GM21528 (cell line): ENCODE data around the gene GALNT18.

ENCODE experiments used
- ATAC-seq: cut with Tn5 transposase; IDR thresholded peaks from one replicate; pipeline ENCODE4 v1.9.1; 2021; ENCODE audit warnings: mild to moderate bottlenecking, moderate library complexity; ENCODE audit not compliant: unreplicated experiment, low FRiP score

GALNT18 gene

DNA sequence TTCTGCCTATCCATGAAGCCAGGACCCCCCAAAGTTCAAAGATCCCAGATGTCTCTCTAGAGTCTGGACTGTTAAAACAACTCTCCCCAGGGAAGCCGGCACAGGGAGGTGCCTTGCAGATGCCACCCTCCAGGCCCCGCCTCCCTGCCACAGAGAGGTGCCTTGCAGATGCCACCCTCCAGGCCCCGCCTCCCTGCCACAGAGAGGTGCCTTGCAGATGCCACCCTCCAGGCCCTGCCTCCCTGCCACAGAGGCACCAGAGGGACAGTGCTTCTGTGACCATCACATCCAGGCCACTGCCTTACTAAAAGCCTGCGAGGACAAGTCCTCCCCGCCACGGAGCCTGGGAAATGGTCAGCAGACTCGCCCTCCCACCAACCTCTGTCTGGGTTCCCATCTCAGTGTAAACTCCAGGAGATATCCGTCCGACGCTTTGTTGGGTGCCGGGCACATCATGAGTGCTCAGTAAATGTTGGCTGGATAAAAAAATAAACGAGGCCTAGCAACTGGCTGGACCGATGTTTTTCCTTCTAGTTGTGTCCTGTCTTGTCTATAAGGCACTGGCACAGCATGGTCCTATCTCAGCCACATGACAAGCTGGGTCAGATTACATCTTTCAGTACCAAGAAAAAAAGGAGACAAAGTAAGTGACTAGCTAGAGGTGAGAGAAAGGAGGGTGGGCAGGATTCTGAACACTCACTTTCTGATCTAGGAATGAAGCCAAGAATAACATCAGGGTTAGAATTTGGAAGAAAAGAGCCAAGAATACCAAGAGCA lies 177.6 kb downstream of the GALNT18 start:
- no peak for ATAC-seq

- no peak for ATAC-seq
Measured at GRCh38 chr11:11442791-11443190, 179.0 kb downstream of the GALNT18 start.

DNA sequence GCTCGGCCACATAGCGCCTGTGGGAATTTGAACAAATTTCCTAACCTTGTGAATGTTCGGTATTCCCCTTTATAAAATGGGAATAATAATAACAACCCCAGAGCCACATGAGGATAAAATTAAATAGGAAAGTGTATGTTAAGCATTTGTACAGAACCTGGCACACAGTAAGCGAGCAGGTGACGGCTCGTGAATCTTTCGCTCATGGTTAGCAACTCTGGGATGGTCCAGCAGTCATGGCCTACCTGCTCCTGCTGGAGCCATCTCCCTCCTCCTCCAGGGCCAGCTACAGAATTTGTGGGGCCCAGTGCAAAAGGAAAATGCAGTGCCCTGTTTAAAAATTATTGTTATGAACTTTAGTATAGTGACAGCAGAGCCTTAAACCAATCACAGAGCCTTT lies 180.3 kb downstream of the GALNT18 start:
- no peak for ATAC-seq

- no peak for ATAC-seq
Measured at GRCh38 chr11:11441091-11441490, 180.7 kb downstream of the GALNT18 start.

DNA sequence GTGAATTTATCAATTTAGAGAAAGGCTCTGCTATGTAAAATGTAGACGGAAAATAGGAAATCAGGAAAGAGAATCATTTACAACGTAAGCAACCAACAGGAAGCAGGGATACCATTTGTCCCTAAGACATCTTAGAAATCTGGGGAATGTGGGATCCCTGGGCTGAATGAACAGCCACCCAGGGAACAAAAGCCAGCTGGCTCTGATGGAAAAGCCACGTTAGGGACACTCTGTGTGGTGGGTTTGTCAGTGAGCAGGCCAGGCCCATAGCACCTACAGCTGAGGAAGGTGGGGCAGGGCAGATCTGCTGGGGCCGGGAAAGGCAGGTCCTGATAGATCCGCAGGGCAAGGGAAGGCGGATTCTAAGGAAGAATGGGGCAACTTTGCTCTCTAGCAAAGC lies 181.7 kb downstream of the GALNT18 start:
- ATAC-seq: no peak

DNA sequence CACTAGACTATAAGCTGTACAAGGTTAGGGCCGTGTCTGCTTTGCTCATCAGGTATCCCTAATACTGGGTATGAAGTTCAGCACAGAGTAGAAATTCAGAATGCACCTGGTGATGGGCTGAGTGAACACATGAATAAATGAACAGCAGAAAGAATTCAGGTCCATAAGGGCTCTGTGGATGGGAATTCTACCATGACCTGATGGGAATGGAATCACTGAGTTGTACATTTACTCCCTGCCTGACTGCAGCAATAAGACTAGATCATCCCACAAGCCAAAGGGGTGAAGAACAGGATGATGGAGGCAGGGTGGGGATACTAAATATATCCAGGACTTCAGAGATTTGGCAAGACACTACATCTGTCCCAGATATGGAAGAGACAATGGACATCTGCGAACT lies 182.2 kb downstream of the GALNT18 start:
- ATAC-seq: no peak

DNA sequence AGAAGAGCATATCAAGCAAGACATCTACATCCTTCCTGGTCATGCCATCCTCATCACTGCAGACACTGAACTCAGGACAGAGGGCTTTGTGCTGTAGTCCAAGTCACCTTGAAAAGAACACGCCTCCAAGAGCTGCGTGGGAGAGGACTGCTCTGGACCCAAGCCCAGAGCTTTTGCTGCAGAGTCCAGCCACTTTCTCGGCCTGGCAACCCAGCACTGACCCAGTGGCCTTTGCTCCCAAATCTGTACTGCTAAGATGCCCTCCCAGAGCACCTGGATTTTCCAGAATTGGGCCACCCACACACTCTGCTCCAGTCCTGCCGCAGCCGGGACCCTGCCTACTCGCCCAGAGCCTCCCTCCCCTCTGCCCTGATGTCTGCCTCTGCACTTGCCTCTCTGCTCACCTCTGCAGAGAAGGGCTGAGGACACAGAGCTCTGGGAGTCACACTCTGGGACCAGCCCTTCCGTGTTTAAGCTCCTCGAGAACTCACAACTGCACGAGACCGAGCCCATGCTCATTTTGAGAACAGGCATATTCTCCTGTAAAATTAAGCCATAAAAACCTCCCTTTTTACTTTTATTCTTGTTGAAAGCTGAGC lies 185.0 kb downstream of the GALNT18 start:
- ATAC-seq: no peak

DNA sequence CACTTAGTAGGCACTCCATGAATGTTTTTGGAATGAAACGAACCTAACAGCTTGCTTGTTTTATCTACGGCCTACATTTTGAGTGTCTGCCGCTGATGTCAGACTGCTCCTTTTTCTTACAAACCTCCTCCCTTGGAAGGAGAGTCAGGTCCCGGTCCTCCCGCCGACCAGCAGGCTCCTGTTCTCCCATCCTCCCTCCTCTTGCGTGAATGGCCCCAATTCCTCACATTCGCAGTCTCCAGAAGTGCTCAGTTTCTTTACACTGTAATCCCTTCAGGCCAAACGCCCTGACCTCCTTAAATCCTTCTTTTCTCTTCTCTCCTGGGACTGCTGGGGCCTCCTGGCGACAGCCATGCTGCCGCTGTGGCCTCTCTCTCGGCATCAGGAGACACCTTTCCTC lies 186.2 kb downstream of the GALNT18 start:
- no peak for ATAC-seq

- ATAC-seq: no peak
Measured at GRCh38 chr11:11433960-11434359, 187.8 kb downstream of the GALNT18 start.

DNA sequence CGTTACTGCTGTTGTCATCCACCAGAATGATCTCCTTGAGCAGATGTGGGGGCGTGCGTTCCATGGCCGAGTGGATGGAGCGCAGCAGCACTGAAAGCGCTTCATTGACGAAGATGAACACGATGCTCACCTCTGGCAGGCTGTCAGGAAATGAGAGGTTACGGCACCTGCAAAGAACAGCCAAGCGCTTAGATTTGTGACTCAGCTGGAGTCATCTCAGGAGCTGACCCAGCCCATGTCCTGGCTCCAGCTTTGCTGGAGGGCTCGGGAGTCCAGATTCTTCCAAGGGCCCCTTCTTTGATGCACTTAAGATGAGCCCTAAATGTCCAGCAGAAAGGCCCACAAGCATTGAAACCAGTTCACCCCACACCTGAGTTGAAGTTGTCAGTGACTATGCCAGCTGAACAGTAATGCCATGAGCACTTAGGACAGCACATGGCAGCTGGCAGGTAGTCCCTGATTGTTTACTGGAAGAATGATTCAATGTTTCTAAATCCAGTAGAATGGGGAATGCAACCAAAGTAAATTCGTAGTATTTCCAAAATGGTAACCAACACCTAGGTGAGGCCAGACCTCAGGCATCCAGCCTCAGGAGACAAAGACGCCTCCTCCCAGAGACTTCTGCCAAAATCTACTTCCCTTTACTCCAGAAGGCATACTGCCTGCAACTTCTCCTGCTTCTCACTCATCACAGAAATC lies 189.0 kb downstream of the GALNT18 start:
- no peak for ATAC-seq

GRCh38 chr11:11430431-11430830 lies 191.4 kb downstream of the GALNT18 start:
- no peak for ATAC-seq

- no peak for ATAC-seq
Measured at GRCh38 chr11:11428714-11429113, 193.1 kb downstream of the GALNT18 start.

GRCh38 chr11:11427542-11427941 lies 194.3 kb downstream of the GALNT18 start:
- ATAC-seq: no peak

DNA sequence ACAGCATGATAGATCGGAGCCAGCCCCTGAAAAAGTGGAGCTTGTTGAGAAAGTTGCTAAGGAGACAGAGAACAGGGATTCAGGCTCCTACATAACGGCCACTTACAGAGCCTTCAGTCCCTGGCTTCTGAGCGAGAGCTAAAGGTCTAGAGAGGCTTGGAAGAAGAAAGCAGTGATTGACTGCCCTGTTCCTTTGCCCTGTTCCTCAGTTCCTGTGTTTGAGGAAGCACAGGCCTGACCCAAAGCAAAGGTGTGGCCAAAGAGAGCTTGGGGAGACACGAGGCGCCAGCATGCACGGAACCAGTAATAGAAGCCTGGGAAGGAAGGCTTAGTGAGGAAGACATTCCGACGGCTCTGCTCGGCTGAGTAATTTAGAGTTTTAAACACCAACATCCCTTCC lies 194.7 kb downstream of the GALNT18 start:
- no peak for ATAC-seq

DNA sequence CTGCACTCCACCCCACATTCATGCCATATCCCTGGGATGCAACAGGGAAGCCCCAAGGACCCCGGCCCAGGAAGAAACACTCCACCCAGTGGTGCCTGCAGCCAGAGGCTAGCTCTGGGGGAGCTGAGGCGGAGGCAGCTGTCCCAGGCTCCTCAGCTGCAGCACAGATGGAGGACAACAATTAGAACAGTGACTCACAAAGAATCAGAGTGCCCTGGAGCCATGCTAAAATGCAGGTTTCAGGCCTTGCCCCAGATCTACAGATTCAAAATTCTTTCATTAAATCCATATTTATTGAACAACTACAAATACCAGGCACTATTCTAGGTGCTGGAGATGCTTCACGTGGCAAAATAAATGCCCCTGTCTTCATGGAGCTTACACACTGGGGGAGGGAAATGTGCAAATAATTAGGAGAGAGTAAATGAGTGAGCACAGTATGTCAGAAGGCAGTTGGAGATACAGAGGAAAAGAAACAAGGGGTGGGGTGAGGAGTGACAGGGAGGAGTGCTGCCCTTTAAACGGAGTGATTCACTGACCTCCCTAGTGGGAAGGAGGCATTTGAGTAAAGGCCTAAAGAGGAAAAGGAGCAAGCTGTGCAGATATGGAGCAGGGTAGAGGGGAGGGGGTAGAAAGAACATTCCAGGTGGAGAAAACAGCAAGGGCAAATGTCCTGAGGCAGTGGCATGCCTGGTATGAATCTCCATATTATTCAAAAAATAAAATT lies 195.4 kb downstream of the GALNT18 start:
- no peak for ATAC-seq

GRCh38 chr11:11425806-11426205 lies 196.0 kb downstream of the GALNT18 start:
- no peak for ATAC-seq

- no peak for ATAC-seq
Measured at GRCh38 chr11:11424688-11425087, 197.1 kb downstream of the GALNT18 start.

DNA sequence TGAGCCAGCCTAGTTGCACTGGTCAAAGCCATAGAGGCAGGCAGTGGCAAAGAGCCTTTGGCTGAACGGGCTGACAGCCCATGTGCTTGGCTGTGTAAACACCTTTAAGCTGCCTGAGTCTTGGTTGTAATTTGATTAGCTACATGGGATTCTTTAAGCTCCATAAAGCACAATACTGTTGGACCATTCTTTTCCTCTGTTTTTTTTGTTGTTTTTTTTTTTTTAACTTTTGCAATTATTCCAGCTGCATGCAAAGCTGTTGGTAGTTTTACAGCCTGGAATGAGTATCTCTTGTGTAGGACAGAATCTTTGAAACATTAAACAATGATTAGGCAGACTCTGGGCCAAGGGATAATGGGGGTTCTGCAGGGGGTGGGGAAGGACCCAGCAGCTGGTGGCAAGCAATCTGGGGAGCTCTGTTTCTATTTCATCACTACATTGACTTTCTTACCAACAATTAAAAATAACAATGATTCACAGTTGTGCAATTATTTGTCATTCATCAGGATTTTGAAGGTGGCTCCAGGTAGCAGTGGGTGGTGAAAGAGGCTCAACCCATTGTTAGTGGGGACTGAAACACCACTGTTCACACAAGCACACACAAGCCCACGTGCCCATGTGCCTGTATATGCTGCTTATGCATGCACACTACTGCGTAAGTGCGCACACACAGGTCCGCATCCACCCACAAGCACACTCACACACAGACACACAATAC lies 199.2 kb downstream of the GALNT18 start:
- no peak for ATAC-seq

GRCh38 chr11:11421509-11421908 lies 200.3 kb downstream of the GALNT18 start:
- no peak for ATAC-seq

- ATAC-seq: no peak
Measured at GRCh38 chr11:11420899-11421285, 200.9 kb downstream of the GALNT18 start.
